ENCODE measurements around the gene RAVER2.

DNA sequence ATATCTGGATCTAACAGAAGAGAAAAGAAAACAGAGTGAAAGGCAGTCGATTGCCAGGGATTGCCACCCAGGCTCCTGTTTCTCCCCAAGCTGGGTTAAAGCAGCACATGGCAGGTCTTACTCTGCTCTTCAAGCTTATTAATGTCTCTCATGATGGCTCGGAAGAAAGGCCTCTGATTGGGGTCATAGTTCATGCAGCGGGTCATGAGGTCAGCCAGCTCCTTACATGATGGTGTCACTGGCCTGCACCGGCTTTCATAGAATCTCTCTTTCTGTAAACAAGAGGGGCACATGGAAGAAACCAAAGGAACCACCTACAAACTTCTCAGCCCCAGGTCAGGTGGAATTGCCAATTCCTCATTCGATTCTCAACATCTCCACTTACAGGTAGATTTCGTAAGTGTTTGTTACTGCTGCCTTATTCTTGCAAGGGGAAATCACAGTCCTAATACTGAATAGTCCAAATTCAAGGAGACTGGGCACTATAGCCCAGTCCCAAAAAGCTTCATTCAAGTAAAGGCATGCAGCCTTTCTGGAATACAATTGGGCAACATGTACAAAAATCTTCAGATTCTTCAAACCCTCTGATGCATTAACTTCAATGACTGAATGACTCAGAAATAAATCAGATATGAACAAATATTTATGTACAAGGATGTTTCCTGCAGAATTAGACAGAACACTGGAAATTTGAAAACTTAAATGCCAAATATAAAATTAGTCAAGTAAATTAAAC lies 96.6 kb downstream of the RAVER2 start:
- TF ChIP-seq NFATC4 (CRISPR knock-in tag; IDR thresholded peaks at IDR 0.05) (no peak), ZNF232 (CRISPR knock-in tag; IDR thresholded peaks at IDR 0.05) (no peak), NFE2L1 (CRISPR knock-in tag; IDR thresholded peaks at IDR 0.05) (no peak), FOXP1 (CRISPR knock-in tag; IDR thresholded peaks at IDR 0.05; ENCODE audit: borderline replicate concordance) (no peak), ZBTB21 (CRISPR knock-in tag; IDR thresholded peaks at IDR 0.05; ENCODE audit: borderline replicate concordance) (no peak), NR3C1 (CRISPR knock-in tag; conservative IDR thresholded peaks at IDR 0.05; ENCODE audit: low read depth) (no peak)
- TF ChIP-seq, protein P1, sequence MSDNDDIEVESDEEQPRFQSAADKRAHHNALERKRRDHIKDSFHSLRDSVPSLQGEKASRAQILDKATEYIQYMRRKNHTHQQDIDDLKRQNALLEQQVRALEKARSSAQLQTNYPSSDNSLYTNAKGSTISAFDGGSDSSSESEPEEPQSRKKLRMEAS (CRISPR knock-in tag; IDR thresholded peaks at IDR 0.05) = no peak
- TF ChIP-seq, protein P2, sequence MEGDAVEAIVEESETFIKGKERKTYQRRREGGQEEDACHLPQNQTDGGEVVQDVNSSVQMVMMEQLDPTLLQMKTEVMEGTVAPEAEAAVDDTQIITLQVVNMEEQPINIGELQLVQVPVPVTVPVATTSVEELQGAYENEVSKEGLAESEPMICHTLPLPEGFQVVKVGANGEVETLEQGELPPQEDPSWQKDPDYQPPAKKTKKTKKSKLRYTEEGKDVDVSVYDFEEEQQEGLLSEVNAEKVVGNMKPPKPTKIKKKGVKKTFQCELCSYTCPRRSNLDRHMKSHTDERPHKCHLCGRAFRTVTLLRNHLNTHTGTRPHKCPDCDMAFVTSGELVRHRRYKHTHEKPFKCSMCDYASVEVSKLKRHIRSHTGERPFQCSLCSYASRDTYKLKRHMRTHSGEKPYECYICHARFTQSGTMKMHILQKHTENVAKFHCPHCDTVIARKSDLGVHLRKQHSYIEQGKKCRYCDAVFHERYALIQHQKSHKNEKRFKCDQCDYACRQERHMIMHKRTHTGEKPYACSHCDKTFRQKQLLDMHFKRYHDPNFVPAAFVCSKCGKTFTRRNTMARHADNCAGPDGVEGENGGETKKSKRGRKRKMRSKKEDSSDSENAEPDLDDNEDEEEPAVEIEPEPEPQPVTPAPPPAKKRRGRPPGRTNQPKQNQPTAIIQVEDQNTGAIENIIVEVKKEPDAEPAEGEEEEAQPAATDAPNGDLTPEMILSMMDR (IDR thresholded peaks at IDR 0.05) = no peak
- TF ChIP-seq, protein P3, sequence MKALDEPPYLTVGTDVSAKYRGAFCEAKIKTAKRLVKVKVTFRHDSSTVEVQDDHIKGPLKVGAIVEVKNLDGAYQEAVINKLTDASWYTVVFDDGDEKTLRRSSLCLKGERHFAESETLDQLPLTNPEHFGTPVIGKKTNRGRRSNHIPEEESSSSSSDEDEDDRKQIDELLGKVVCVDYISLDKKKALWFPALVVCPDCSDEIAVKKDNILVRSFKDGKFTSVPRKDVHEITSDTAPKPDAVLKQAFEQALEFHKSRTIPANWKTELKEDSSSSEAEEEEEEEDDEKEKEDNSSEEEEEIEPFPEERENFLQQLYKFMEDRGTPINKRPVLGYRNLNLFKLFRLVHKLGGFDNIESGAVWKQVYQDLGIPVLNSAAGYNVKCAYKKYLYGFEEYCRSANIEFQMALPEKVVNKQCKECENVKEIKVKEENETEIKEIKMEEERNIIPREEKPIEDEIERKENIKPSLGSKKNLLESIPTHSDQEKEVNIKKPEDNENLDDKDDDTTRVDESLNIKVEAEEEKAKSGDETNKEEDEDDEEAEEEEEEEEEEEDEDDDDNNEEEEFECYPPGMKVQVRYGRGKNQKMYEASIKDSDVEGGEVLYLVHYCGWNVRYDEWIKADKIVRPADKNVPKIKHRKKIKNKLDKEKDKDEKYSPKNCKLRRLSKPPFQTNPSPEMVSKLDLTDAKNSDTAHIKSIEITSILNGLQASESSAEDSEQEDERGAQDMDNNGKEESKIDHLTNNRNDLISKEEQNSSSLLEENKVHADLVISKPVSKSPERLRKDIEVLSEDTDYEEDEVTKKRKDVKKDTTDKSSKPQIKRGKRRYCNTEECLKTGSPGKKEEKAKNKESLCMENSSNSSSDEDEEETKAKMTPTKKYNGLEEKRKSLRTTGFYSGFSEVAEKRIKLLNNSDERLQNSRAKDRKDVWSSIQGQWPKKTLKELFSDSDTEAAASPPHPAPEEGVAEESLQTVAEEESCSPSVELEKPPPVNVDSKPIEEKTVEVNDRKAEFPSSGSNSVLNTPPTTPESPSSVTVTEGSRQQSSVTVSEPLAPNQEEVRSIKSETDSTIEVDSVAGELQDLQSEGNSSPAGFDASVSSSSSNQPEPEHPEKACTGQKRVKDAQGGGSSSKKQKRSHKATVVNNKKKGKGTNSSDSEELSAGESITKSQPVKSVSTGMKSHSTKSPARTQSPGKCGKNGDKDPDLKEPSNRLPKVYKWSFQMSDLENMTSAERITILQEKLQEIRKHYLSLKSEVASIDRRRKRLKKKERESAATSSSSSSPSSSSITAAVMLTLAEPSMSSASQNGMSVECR (CRISPR knock-in tag; IDR thresholded peaks at IDR 0.05; ENCODE audit: borderline replicate concordance) = no peak
